Prostate gland (tissue), 2 donors: ENCODE results near the gene NINJ1.

Experiments used
- POLR2A ChIP-seq: fragments of 450-650 bp; IDR thresholded peaks from one replicate; pipeline ENCODE4 v1.6.1; 2016; ENCODE audit warnings: antibody characterized with exemption, mild to moderate bottlenecking
- POLR2AphosphoS5 ChIP-seq: sonication (generic); formaldehyde crosslinking; IDR thresholded peaks from one replicate; pipeline ENCODE4 v1.6.1; 2017; ENCODE audit warnings: antibody characterized with exemption
- TF ChIP-seq, protein P1 (sequence below), 4 experiments: fragments of 200-600 bp in 2 of 4; fragments of 450-650 bp in 2 of 4; sonication (generic) in 2 of 4; IDR thresholded peaks; 1 replicate in 3 of 4; 2 replicates in 1 of 4; pipeline ENCODE4 v1.5.1; 2016 to 2019; ENCODE audit warnings: antibody characterized with exemption in 4 of 4, mild to moderate bottlenecking in 2 of 4, moderate library complexity in 2 of 4

DNA sequence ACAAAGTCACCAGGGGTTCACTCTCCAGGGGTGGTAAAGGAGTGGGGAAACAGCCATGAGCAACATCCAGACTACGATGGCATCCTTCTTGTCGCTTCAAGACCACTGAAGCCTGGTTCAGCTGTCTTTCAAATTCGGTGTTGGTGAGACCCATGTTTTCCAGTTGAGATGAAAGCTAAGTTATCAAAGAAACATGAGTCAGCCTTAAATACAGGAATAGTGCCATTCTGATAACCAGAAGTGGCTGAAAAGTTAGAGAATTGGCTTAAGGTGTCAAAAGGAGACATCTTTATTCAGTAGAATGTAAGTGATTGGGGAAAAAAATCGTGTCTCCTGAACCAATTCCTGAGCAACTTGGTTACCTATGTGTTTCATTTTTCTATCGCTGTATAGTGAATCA, 45.0 kb downstream of the NINJ1 start:
- TF ChIP-seq, protein P1, sequence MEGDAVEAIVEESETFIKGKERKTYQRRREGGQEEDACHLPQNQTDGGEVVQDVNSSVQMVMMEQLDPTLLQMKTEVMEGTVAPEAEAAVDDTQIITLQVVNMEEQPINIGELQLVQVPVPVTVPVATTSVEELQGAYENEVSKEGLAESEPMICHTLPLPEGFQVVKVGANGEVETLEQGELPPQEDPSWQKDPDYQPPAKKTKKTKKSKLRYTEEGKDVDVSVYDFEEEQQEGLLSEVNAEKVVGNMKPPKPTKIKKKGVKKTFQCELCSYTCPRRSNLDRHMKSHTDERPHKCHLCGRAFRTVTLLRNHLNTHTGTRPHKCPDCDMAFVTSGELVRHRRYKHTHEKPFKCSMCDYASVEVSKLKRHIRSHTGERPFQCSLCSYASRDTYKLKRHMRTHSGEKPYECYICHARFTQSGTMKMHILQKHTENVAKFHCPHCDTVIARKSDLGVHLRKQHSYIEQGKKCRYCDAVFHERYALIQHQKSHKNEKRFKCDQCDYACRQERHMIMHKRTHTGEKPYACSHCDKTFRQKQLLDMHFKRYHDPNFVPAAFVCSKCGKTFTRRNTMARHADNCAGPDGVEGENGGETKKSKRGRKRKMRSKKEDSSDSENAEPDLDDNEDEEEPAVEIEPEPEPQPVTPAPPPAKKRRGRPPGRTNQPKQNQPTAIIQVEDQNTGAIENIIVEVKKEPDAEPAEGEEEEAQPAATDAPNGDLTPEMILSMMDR (IDR thresholded peaks at IDR 0.05): no peak
- TF ChIP-seq POLR2A (no peak), POLR2AphosphoS5 (no peak)
